ENCODE measurements around the gene ECHS1.

DNA sequence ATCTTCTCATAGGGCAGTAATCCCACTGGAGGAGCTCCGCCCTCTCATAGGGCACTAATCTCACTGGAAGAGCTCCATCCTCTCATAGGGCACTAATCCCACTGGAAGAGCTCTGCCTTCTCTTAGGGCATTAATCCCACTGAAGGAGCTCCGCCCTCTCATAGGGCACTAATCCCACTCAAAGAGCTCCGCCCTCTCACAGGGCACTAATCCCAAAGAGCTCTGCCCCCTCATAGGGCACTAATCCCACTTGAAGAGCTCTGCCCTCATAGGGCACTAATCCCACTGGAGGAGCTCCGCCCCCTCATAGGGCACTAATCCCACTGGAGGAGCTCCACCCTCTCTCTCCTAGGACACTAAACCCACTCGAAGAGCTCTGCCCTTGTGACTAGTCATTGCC, 11.9 kb downstream of the ECHS1 start:
- TF ChIP-seq, protein P1, sequence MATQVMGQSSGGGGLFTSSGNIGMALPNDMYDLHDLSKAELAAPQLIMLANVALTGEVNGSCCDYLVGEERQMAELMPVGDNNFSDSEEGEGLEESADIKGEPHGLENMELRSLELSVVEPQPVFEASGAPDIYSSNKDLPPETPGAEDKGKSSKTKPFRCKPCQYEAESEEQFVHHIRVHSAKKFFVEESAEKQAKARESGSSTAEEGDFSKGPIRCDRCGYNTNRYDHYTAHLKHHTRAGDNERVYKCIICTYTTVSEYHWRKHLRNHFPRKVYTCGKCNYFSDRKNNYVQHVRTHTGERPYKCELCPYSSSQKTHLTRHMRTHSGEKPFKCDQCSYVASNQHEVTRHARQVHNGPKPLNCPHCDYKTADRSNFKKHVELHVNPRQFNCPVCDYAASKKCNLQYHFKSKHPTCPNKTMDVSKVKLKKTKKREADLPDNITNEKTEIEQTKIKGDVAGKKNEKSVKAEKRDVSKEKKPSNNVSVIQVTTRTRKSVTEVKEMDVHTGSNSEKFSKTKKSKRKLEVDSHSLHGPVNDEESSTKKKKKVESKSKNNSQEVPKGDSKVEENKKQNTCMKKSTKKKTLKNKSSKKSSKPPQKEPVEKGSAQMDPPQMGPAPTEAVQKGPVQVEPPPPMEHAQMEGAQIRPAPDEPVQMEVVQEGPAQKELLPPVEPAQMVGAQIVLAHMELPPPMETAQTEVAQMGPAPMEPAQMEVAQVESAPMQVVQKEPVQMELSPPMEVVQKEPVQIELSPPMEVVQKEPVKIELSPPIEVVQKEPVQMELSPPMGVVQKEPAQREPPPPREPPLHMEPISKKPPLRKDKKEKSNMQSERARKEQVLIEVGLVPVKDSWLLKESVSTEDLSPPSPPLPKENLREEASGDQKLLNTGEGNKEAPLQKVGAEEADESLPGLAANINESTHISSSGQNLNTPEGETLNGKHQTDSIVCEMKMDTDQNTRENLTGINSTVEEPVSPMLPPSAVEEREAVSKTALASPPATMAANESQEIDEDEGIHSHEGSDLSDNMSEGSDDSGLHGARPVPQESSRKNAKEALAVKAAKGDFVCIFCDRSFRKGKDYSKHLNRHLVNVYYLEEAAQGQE (IDR thresholded peaks at IDR 0.05; ENCODE audit: low read depth): no peak
- no peak for TF ChIP-seq CREB1 (IDR thresholded peaks at IDR 0.05; ENCODE audit: low read depth)
- no peak for TF ChIP-seq TAF1 (IDR thresholded peaks at IDR 0.05; ENCODE audit: low read depth)
